ENCODE measurements around the gene POGLUT3.

DNA sequence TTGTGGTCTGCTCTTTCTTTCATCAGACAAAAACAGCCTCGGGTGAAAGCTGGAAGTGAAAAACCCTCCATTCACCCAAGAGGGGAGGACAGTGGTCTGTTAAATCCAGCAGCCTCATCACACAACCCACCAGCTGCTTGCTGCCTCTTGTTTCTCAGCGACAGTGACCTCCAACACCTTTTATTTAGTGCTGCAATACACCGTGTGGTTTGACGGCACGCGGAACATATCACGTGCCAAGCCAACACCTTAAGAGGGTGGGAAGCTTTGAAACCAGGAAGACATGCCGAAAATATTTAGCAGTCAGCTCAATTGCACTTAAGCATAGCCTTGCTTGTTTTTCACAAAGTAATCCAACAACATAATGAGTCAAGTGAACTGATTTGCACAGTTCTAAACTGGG lies 39.8 kb upstream of the POGLUT3 start:
- TF ChIP-seq, protein P1, sequence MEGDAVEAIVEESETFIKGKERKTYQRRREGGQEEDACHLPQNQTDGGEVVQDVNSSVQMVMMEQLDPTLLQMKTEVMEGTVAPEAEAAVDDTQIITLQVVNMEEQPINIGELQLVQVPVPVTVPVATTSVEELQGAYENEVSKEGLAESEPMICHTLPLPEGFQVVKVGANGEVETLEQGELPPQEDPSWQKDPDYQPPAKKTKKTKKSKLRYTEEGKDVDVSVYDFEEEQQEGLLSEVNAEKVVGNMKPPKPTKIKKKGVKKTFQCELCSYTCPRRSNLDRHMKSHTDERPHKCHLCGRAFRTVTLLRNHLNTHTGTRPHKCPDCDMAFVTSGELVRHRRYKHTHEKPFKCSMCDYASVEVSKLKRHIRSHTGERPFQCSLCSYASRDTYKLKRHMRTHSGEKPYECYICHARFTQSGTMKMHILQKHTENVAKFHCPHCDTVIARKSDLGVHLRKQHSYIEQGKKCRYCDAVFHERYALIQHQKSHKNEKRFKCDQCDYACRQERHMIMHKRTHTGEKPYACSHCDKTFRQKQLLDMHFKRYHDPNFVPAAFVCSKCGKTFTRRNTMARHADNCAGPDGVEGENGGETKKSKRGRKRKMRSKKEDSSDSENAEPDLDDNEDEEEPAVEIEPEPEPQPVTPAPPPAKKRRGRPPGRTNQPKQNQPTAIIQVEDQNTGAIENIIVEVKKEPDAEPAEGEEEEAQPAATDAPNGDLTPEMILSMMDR (IDR thresholded peaks at IDR 0.05; ENCODE audit: insufficient read depth, low read length) = no peak
- TF ChIP-seq GABPA (IDR thresholded peaks at IDR 0.05; ENCODE audit: low read depth) (no peak), POLR2AphosphoS5 (IDR thresholded peaks at IDR 0.05; ENCODE audit: low read depth) (no peak)
- TF ChIP-seq, protein P2, sequence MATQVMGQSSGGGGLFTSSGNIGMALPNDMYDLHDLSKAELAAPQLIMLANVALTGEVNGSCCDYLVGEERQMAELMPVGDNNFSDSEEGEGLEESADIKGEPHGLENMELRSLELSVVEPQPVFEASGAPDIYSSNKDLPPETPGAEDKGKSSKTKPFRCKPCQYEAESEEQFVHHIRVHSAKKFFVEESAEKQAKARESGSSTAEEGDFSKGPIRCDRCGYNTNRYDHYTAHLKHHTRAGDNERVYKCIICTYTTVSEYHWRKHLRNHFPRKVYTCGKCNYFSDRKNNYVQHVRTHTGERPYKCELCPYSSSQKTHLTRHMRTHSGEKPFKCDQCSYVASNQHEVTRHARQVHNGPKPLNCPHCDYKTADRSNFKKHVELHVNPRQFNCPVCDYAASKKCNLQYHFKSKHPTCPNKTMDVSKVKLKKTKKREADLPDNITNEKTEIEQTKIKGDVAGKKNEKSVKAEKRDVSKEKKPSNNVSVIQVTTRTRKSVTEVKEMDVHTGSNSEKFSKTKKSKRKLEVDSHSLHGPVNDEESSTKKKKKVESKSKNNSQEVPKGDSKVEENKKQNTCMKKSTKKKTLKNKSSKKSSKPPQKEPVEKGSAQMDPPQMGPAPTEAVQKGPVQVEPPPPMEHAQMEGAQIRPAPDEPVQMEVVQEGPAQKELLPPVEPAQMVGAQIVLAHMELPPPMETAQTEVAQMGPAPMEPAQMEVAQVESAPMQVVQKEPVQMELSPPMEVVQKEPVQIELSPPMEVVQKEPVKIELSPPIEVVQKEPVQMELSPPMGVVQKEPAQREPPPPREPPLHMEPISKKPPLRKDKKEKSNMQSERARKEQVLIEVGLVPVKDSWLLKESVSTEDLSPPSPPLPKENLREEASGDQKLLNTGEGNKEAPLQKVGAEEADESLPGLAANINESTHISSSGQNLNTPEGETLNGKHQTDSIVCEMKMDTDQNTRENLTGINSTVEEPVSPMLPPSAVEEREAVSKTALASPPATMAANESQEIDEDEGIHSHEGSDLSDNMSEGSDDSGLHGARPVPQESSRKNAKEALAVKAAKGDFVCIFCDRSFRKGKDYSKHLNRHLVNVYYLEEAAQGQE (IDR thresholded peaks at IDR 0.05; ENCODE audit: insufficient replicate concordance, low read depth) = no peak
